ENCODE results near the gene RASAL1.

The RASAL1 gene

DNA sequence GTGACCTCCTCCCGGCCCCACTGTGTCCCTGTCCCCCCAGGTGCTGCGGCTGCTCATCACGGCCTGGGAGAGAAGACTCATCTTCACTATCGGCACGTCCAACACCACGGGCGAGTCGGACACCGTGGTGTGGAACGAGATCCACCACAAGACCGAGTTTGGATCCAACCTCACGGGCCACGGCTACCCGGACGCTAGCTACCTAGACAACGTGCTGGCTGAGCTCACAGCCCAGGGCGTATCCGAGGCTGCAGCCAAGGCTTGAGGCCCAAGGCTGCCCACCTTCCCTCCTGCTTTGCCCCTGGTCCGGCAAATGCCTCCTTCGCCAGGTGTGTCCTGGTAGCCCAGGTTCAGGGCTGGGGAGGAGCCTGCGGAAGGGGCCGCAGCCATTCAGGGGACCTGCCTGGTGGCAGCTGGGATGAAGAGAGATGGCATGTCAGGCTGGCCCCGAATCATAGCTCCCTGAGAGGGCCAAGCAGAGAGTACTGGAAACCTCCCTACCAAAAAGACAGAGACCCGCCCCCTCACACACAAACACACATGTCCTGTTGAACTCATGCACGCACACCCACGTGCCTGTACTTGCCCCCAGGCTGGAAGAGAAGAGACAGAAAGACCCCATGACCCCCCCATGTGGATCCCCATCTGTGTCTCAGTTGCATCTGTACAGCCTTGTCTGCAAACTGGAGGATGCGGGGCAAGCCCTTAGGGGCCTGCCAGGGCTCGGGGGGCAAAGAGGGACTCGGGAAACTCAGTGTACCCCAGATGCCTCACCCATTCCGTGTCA is 38.7 kb downstream of the RASAL1 start:
- DNase-seq (ENCODE audit: low read depth in 2 of 2) = no peak

DNA sequence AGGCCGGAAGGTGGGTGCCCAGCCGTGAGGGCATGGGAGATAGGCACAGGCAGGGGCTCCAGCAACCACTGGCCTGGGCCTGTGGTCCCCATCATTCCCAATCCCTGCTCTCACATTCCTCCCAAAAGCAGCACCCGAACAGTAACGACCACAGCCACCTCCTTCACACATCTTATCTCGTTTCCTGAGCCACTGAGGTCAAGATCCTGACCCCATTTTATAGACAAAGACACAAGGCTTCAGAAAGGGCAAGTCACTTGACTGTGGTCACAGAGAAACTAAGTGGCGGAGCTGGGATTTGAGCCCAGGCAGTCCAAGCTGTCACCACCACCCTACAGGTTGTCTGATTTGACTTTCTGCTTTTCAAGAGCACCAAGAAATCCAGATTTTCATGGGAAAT is 40.2 kb downstream of the RASAL1 start:
- no peak for DNase-seq (ENCODE audit: low read depth in 2 of 2)

DNA sequence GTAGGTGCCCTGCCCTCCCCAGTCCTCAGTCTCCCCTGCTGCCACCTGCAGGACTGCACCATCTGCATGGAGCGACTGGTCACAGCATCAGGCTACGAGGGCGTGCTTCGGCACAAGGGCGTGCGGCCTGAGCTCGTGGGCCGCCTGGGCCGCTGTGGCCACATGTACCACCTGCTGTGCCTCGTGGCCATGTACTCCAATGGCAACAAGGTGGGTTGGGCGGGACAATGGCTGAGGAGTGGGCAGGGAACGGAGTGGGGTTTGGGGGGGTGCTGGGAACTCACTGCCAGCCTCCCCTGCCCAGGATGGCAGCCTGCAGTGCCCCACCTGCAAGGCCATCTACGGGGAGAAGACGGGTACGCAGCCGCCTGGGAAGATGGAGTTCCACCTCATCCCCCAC is 40.8 kb downstream of the RASAL1 start:
- no peak for DNase-seq (ENCODE audit: low read depth in 2 of 2)

DNA sequence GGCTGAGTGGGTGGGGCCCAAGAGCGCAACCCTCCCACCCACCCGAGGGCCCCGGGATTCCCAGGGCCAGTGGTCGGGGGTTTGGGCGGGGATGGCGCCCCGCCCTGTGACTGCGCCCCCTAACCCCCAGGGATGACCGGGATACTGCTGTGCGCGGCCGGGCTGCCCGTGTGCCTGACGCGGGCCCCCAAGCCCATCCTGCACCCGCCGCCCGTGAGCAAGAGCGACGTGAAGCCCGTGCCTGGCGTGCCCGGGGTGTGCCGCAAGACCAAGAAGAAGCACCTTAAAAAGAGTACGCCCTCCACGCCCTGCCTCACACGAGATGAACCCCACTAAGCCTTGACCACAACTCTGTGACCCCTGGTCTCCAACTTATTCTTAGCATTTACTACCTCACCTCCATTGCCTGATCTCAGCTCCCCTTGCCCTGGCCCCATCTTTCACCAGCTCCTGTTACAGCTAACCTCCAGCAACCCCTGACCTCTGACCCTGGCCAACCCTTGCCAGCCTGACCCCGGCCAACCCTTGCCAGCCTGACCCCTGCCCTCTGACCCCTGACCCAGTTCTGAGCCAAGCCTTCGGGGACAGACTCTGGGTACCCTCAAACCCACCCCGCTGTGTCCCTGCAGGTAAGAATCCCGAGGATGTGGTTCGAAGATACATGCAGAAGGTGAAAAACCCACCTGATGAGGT is 42.0 kb downstream of the RASAL1 start:
- DNase-seq (ENCODE audit: low read depth in 2 of 2) = no peak

DNA sequence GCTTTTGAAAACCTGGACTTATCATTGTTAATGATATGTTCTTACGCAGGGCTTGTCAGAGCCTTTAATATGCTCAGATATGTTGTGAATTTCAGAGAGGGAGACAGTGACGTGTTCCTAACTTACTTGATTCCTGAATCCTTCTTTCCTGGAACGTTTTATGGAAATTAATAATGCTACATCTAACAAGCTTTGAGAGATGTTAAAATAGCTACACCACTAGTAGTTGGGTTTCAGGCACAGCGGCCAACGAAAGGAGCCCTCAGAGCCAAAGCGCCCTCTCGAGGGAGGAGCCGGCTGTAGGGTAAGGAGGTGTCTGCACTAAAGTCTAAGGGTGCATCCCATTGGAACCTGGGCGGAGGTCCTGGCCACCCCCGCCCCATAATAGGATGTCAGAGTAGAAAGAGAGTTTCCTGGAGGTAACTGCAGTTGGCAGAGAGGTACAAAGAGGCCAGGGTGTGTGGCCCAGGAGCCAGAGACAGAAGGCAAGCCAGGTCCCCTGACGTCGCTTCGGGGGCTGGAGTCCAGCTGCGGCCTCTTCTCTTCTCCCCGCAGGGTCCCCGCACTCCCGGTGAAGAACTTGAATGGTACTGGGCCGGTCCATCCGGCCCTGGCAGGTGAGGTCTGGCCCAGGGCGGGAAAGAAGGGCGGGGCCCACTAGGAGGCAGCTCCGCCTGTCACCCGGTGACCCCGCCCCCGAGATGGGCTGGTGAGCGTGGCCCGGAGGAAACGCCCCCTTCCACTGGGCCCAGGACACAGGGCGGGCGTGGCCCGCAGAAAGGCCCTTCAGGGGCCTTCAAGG is 42.8 kb downstream of the RASAL1 start:
- no peak for DNase-seq (ENCODE audit: low read depth in 2 of 2)

DNA sequence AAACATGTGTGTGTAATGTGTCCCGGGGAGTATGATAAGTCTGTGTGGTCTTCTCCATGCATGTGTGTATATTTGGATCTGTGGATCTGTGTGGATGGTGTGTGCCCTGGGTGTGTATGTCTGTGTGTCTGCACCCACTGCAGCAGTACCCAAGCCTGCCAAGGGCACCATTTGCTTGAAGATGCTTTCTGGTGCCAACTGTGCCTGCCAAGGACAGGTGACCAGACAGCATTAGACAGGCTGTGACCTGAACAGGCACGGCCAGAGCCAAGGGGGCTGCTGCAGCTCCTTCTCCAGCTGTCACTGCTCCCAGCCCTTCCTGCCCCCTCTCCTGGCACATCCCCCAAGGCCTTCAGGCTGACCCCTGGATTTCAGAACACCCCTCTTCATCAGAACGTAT is 44.1 kb downstream of the RASAL1 start:
- no peak for DNase-seq (ENCODE audit: low read depth in 2 of 2)

DNA sequence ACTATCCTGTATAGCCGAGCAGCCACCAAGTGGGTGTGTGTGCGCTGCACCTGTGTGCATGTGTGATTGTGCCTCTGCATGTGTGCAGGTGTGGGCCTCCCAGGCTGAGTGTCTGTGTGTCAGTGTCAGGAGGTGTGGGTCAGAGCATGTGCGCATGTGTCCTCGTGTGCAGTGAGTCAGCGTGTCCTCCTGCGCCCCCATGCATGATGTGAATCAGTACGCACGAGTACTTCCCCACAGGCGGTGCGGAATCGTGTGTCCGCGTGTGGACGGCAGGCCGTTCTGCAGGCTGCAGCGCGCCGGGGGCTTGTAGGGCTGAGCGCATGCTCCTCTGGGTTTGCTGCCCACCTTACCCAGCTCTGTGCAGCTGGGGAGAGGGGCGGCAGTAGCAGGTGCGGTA is 44.8 kb downstream of the RASAL1 start:
- DNase-seq (ENCODE audit: low read depth in 2 of 2) = no peak

DNA sequence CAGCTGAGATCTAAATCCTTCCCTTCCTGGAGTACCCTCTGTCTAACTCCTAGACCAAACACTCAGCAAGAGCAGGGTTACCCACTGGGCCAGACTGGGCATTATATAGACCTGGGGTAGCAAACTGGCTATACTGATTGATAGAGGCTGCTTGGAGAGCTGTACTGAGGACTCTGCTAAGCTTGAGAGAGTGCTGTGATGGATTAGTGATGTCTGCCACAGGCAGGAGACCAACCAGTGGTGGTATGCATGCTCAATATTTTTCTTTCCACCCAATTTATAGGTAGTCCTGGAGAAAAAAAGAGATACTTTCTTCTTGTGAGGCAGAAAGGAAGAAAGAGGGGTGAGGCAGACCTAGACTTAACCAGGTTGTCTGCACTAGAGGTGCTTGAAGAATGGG is 45.7 kb downstream of the RASAL1 start:
- DNase-seq (ENCODE audit: low read depth in 2 of 2) = no peak

DNA sequence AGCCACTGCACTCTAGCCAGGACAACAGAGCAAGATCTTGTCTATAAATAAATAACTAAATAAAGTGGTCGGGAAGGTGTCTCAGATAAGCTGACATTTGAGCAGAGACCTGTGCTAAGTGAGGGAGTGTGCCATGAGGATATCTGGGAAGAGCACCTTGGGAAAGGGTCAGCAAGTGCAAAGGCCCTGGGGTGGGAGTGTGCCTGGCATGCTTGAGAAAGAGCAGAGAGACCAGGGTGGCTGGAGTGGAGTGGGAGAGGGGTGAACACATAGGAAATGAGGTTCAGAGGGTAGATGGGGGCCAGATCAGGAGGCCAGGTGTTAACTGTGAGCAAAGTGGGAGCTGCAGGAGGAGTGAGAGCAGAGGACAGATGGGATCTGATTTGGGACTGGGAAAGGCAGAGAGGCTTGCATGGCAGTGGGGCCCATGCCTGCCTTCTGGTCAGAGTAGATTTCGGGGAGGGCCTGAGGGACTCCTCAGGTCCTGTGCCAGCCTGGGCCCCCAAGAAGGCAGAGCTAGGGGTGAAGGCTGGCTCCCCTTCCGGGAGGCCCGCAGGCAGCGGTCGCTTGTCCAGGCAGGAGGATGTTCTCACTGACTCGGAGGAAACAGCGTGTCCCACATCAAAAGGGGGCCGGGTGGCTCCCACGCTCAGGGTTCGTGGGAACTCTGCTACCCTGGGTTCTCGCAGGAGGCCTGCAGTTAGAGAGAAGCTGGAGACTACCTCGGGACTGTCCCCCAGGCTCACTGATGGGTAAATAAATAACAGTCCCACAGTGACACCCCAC is 46.4 kb downstream of the RASAL1 start:
- peak in 1 of 2 donors; percentile 29 for DNase-seq (ENCODE audit: low read depth in 2 of 2)

DNA sequence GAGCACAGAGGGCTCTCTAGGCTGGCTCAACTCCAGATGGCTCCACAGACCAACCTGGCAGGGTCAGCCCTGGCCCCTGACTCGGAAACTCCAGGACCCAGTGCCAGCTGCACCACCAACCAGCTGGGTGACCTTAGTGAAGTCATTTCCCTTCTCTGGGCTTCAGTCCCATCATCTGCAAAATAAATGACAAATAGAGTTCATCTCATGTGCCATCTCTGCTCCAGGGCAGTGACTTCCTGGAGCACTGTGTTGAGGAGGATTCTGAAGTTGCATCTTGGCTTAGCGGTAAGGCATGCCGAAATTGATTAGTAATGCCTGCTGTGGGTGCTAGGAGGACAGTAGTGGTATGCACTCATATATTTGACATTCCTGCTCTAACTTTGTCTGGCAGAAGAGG is 47.5 kb downstream of the RASAL1 start:
- DNase-seq (ENCODE audit: low read depth in 2 of 2) = no peak

DNA sequence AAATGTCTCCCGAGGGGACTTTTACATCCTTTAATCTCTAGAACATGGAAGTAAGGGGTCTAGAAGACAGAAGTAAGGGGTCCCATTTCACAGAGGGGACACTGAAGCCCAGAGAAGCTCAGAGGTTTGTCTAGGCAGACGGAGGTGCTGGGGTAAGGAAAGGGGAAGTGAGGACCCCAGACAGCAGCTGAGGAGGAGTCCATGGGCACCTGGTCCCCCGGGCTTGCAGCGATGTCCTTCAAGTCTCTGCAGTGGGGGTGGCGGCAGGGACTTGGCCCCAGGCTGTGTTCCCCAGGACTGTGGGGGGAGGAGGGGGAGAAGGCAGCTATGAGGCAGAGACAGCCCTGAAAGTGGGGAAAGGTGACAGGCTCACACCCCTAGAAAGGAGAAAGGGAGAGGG is 48.4 kb downstream of the RASAL1 start:
- DNase-seq (ENCODE audit: low read depth in 2 of 2) = no peak

DNA sequence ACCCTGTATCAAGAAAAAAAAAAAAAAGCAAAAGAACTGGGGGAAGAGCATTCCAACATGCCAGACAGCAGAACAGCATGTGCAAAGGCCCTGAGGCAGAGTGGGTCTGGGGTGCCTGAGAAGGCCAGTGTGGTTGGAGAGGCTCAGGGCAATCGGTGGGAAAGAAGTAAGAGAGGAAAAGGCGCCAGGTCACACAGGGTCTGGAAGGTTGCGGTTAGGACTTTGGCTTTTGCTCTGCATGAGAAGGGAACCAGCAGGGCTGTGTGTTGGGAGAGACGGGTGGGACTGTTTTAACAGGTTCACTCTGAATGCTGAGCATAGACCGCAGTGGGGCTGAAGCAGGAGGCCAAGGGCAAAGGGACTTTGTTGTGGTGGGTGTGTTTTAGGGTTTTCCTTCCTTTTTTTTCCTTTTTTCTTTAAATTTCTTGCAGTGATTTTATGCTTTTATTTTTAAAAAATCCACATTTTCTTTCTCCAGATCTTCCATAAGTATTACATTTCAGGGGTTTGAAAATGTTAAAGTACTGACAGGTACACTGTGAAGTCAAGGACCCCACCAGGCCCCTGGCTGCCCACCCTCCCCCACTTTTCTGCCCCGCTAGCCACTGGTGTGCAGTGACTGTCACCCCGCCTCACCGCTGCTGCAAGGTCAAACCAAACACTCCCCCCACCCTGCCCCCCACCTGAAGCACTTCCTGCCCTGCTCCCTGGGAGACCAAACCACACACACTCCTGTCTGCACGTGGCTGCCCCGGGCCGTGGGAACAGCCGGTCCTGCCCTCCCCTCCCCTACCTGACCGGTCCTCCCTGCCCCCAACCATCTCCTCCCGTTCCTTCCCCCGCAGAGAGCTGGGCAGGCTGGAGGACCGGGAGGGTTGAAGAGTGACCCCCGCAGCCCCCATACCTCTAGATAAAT is 49.1 kb downstream of the RASAL1 start:
- no peak for DNase-seq (ENCODE audit: low read depth in 2 of 2)

DNA sequence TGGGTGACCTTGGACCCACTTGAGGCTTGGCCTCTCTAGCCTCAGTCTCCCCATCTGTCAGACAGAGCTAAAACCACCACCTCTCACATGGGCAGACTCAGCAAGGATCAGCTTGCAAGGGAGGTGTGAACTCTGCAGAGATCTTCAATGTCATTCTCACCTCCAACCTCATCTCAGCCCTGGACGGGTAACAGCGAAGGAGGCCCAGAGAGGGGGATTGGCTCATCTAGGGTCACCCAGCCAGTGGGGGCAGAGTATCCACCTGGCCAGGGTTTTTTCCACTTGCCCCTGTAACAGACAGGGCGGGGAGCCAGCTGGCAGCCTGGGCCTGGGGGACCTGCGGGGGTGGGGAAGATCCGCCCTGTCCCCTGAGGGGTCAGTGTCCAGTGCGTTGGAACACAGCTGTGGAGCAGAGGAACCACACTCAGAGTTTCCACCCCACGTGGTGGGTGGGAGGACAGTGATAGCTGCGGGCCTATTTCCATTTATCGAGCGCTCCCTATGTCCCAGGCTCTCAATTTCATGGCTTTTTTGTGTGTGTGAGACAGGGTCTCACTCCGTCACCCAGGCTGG is 51.6 kb downstream of the RASAL1 start:
- DNase-seq (ENCODE audit: low read depth in 2 of 2) = no peak

DNA sequence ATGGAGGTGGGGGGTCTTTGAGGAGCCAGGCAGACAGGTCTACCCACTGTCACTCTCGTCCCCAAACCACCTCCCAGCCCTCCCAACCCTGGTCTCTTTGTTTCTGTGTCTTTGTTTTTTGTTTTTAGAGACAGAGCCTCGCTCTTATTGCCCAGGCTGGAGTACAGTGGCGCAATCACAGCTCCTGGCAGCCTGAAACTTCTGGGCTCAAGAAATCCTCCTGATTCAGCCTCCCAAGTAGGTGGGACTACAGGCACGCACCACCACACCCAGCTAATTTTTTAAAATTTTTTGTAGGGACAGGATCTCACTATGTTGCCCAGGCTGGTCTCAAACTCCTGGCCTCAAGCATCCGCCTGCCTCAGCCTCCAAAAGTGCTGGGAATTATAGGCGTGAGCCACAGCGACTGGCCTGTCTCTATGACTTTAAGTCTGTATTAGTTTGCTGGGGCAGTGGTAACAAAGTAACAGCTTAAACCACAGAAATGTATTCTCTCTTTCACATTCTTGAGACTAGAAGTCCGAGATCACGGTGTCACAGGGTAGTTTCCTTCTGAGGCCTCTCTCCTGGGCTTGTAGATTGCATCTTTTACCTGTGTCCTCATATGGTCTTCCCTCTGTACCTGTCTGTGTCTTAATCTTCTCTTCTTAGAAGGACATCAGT is 52.9 kb downstream of the RASAL1 start:
- DNase-seq (ENCODE audit: low read depth in 2 of 2) = no peak

DNA sequence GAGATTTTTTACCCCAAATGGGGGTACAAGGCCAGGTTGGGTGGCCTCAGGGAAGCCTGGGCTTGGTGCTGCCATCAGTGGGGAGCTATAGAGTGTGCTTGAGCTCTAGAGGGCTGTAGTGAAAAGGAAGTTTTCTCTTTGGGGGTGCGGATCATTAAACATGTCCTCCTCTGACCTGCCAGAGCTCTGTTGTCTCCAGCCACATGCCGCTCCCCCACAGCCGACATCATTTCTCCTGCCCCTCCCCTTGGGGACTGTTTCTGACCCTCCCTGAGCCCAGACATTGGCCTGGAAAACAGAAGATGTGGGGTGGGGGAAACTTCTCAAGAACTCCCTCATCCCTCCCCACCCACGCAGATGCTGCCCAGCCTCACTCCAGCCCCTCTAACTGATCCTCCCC is 53.7 kb downstream of the RASAL1 start:
- DNase-seq (ENCODE audit: low read depth in 2 of 2) = no peak

DNA sequence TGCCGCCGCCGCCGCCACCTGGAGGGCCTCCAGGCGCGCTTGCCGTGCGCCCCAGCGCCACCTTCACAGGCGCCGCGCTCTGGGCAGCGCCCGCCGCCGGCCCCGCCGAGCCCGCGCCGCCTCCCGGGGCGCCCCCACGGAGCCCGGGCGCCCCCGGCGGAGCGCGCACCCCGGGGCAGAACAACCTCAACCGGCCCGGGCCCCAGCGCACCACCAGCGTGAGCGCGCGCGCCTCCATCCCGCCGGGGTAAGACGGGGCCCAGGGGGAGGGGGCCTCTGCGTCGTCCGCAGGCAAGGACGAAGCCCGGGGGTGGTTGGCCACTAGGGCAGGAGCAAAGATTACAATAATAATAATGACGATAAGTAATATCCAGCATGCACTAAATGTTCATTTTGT is 57.7 kb downstream of the RASAL1 start:
- no peak for DNase-seq (ENCODE audit: low read depth in 2 of 2)

DNA sequence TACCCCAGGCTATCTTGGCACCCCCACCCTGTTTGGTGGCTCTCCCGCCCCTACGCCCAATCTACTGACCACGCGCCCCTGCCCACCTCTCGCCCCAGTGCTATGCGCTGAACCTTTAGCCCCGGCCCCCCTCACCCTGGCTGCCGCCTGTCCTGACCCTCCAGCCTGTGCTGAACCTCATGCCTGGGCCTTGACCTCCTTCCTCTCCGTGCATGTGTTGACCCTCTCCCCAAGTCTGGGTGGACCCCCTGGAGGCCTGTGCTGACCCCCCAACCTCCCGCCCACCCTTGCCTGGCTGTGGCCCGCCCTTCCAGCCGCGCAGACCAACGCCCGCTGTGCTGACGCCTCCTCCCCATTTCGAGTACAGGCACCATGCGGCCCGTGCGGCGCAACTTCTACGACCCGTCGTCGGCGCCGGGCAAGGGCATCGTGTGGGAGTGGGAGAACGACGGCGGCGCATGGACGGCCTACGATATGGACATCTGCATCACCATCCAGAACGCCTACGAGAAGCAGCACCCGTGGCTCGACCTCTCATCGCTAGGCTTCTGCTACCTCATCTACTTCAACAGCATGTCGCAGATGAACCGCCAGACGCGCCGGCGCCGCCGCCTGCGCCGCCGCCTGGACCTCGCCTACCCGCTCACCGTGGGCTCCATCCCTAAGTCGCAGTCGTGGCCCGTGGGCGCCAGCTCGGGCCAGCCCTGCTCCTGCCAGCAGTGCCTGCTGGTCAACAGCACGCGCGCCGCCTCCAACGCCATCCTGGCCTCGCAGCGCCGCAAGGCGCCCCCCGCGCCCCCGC is 58.3 kb downstream of the RASAL1 start:
- no peak for DNase-seq (ENCODE audit: low read depth in 2 of 2)

DNA sequence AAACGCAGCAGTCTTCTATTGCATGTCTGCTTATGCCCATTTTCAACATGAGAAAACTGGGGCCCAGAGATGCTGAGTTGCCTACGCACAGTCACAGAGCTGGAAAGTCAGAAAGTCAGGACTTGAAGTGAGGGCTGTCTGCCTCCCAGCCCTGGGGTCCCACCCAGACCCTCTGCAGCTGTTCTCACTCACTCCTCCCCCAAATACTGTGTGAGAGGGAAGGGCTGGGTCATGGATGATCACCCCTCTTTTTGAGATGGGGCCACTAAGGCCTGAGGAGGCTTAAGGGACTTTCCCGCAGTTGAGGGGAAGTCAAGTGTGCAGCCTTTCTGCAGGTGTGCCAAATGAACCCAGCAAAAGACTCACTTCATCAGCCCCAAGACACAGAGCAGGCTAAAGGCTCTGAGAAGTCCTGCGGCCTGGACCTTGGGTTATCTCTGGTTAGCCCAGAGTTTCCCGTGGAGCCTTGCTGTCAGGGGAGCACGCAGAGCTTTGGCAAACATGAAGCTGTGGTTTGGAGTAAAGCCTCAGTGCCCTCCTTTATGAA is 60.4 kb downstream of the RASAL1 start:
- no peak for DNase-seq (ENCODE audit: low read depth in 2 of 2)

DNA sequence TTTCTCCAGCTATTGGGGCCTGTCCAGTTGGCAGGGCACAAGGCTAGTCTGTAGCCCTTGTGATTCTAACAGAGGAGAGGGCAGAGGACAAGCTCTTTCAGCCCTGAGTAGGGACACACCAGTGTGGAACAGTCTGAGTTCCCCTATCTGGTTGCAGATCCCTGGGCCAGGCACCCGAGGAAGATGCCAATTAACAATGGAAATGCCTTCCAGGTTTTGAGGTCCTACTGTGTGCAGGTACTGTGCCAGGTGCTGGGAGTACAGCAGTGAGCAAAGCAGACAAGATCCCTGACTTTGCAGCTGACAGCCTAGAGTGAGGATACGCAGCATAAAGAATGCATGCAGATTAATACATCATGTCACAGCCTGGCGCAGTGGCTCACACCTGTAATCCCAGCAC is 62.0 kb downstream of the RASAL1 start:
- DNase-seq (ENCODE audit: low read depth in 2 of 2) = no peak

Measured in stimulated activated CD4-positive, alpha-beta T cell treated with anti-CD3 and anti-CD28 coated beads, Interleukin-1b, Interleukin-23, amount 100 ng/mL, for 1 hour (primary cell).